ENCODE measurements around the gene TRIM8. TPM values are rescaled to one million over a fixed set of nuclear protein-coding genes. Genes with fewer than 3 reads are reported as not detected.

The TRIM8 gene
- total RNA-seq, 2 donors from 2014 or later, result 27.7 to 32.7 TPM

DNA sequence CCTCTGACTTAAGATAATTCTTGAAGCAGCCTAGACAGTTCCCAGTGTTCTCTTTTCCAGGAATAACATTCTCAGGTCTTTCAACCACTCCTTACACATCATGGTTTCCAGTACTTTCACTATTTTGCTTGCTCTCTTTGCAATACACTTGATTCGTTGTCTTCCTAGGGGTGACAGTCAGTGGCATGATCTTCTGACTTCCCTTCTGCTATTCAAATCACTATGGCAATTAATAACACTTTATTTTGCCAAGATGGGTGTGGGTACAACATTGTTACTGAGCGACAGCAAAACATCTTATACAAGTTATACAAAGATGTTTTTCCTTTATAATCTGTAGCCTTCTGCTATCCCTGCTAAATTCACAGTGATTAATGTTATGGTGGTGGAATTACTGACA, 54.6 kb downstream of the TRIM8 start:
- WGBS, 2 experiments (ENCODE audit: insufficient coverage in 1 of 2, insufficient read length in 1 of 2), result 100% methylated on average over 1 of the region's 2 CpGs
- H3K27me3 ChIP-seq (ENCODE audit: control insufficient read depth, insufficient read depth, low read length, poor library complexity, severe bottlenecking), result no peaks in the 10 kb centered on the region
- Mint-ChIP-seq H3K9me3 (no peaks in the 10 kb centered on the region), H3K27ac (no peak overlapping the region), H3K4me3 (no peak overlapping the region), H3K27me3 (ENCODE audit: insufficient read depth) (no peaks in the 10 kb centered on the region), H3K4me1 (no peaks in the 10 kb centered on the region), H3K36me3 (ENCODE audit: low read depth) (peaks cover 46% of the 10 kb centered on the region)
- H3K9me3 ChIP-seq (ENCODE audit: control insufficient read depth, low read length), result no peaks in the 10 kb centered on the region
- DNase-seq, result no peak
- H3K4me3 ChIP-seq (ENCODE audit: low read length), result no peak overlapping the region
- TF ChIP-seq, protein P1, sequence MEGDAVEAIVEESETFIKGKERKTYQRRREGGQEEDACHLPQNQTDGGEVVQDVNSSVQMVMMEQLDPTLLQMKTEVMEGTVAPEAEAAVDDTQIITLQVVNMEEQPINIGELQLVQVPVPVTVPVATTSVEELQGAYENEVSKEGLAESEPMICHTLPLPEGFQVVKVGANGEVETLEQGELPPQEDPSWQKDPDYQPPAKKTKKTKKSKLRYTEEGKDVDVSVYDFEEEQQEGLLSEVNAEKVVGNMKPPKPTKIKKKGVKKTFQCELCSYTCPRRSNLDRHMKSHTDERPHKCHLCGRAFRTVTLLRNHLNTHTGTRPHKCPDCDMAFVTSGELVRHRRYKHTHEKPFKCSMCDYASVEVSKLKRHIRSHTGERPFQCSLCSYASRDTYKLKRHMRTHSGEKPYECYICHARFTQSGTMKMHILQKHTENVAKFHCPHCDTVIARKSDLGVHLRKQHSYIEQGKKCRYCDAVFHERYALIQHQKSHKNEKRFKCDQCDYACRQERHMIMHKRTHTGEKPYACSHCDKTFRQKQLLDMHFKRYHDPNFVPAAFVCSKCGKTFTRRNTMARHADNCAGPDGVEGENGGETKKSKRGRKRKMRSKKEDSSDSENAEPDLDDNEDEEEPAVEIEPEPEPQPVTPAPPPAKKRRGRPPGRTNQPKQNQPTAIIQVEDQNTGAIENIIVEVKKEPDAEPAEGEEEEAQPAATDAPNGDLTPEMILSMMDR (conservative IDR thresholded peaks at IDR 0.05), result no peak
- no peak overlapping the region for H3K27ac ChIP-seq (ENCODE audit: low read depth, low read length)
- no peak overlapping the region for H3K9ac ChIP-seq (ENCODE audit: extremely low read depth, low read length, poor library complexity, severe bottlenecking)
- no peaks in the 10 kb centered on the region for H3K4me1 ChIP-seq (ENCODE audit: control insufficient read depth, insufficient read depth, low read length)
- peaks cover 38% of the 10 kb centered on the region for H3K36me3 ChIP-seq (ENCODE audit: control insufficient read depth, insufficient read depth, low read length)

DNA sequence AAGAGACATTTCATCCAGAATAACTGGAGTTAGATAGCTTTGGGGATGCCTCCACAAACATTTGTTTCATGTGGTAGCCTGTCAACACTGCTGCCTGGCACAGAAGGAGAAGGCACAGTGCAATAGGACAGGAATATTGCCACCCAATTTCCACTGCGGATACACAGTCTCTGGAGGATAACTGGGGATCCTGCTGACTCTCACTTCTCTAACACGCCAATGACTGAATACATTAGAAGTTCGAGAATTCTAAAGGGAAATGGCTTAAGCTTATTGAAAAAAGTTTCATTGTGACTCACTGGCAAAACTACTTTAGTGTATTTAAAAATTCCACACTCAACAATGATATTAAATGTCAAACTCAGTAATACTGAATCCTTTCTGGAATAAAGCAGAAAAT, 57.0 kb downstream of the TRIM8 start:
- no peak overlapping the region for H3K9ac ChIP-seq (ENCODE audit: extremely low read depth, low read length, poor library complexity, severe bottlenecking)
- TF ChIP-seq, protein P1 (conservative IDR thresholded peaks at IDR 0.05), result no peak
- no peak for DNase-seq
- no peaks in the 10 kb centered on the region for H3K4me1 ChIP-seq (ENCODE audit: control insufficient read depth, insufficient read depth, low read length)
- H3K36me3 ChIP-seq (ENCODE audit: control insufficient read depth, insufficient read depth, low read length), result peaks cover 35% of the 10 kb centered on the region
- no peaks in the 10 kb centered on the region for H3K27me3 Mint-ChIP-seq (ENCODE audit: insufficient read depth)
- no peaks in the 10 kb centered on the region for H3K9me3 ChIP-seq (ENCODE audit: control insufficient read depth, low read length)
- H3K4me3 Mint-ChIP-seq, result no peak overlapping the region
- H3K9me3 Mint-ChIP-seq, result no peaks in the 10 kb centered on the region
- H3K27ac Mint-ChIP-seq, result no peak overlapping the region
- 93 to 100% methylated on average over 1 to 3 of the region's 3 CpGs for WGBS, 2 experiments (ENCODE audit: insufficient coverage in 1 of 2, insufficient read length in 1 of 2)
- peaks cover 37% of the 10 kb centered on the region for H3K36me3 Mint-ChIP-seq (ENCODE audit: low read depth)
- no peak overlapping the region for H3K27ac ChIP-seq (ENCODE audit: low read depth, low read length)
- no peaks in the 10 kb centered on the region for H3K27me3 ChIP-seq (ENCODE audit: control insufficient read depth, insufficient read depth, low read length, poor library complexity, severe bottlenecking)
- H3K4me3 ChIP-seq (ENCODE audit: low read length), result no peak overlapping the region
- H3K4me1 Mint-ChIP-seq, result no peaks in the 10 kb centered on the region

DNA sequence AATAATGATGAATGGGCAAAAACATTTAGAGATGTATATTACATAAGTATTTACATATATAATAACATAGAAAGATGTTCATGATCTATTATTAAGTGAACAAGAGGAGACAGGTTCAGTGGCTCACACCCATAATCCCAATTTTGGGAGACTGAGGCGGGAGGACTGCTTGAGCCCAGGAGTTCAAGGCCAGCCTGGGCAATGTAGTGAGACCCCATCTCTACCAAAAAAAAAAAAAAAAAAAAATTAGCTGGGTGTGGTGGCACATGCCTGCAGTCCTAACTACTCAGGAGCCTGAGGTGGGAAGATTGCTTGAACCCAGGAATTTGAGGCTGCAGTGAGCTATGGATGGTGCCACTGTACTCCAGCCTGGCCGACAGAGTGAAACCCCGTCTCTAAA, 57.5 kb downstream of the TRIM8 start:
- Mint-ChIP-seq H3K27ac (no peak overlapping the region), H3K4me3 (no peak overlapping the region), H3K36me3 (ENCODE audit: low read depth) (peaks cover 32% of the 10 kb centered on the region), H3K9me3 (no peaks in the 10 kb centered on the region), H3K27me3 (ENCODE audit: insufficient read depth) (no peaks in the 10 kb centered on the region), H3K4me1 (no peaks in the 10 kb centered on the region)
- H3K27ac ChIP-seq (ENCODE audit: low read depth, low read length), result no peak overlapping the region
- H3K9ac ChIP-seq (ENCODE audit: extremely low read depth, low read length, poor library complexity, severe bottlenecking), result no peak overlapping the region
- no peaks in the 10 kb centered on the region for H3K4me1 ChIP-seq (ENCODE audit: control insufficient read depth, insufficient read depth, low read length)
- H3K9me3 ChIP-seq (ENCODE audit: control insufficient read depth, low read length), result no peaks in the 10 kb centered on the region
- 100% methylated on average over 1 of the region's 3 CpGs; no CpG with 5 or more reads in 1 of the 2 experiments for WGBS, 2 experiments (ENCODE audit: insufficient coverage in 1 of 2, insufficient read length in 1 of 2)
- TF ChIP-seq, protein P1 (conservative IDR thresholded peaks at IDR 0.05), result no peak
- H3K36me3 ChIP-seq (ENCODE audit: control insufficient read depth, insufficient read depth, low read length), result peaks cover 31% of the 10 kb centered on the region
- no peaks in the 10 kb centered on the region for H3K27me3 ChIP-seq (ENCODE audit: control insufficient read depth, insufficient read depth, low read length, poor library complexity, severe bottlenecking)
- no peak for DNase-seq
- no peak overlapping the region for H3K4me3 ChIP-seq (ENCODE audit: low read length)

Data from endodermal cell (in vitro differentiated cells).